H1 (cell line): ENCODE measurements around the gene ELL. TPM values are rescaled to one million over a fixed set of nuclear protein-coding genes. Genes with fewer than 3 reads are reported as not detected.

Experiments
- CTCF ChIA-PET: fragments of 300-600 bp; sonication (Branson Sonifier 250); formaldehyde crosslinking; loops from one replicate; lab custom pipeline; 2021; ENCODE audit not compliant: partially characterized antibody; lab: Charles Lee
- POLR2A ChIA-PET: fragments of 300-600 bp; sonication (Branson Sonifier 250); formaldehyde crosslinking; loops from one replicate; lab custom pipeline; 2021; ENCODE audit warnings: inconsistent platforms; ENCODE audit not compliant: partially characterized antibody; lab: Charles Lee
- DNase-seq, 2 experiments: peaks; one replicate each; pipeline versions ENCODE4 v3.0.0 to v3.0.0-alpha.2; 2010 to 2022; ENCODE audit warnings: low spot score in 2 of 2, low read depth in 1 of 2, mixed read lengths in 1 of 2
- FAIRE-seq: peaks from 2 replicates; lab custom pipeline; 2011; peaks lifted over from hg19 to GRCh38; lab: Jason Lieb, UNC
- H2AFZ ChIP-seq: 2 replicates; pipeline ENCODE4 v1.8.1; 2012; ENCODE audit warnings: low read length, inconsistent platforms
- H2AK5ac ChIP-seq: 2 replicates; pipeline ENCODE4 v1.6.1; 2013; ENCODE audit warnings: low read depth, low read length
- H2BK120ac ChIP-seq: replicated peaks from 2 replicates; pipeline ENCODE3; 2013; ENCODE audit warnings: low read depth, low read length, inconsistent platforms
- H2BK12ac ChIP-seq: 2 replicates; pipeline ENCODE4 v1.6.1; 2013; ENCODE audit warnings: low read depth, low read length
- H2BK15ac ChIP-seq: 2 replicates; pipeline ENCODE4 v1.6.1; 2013; ENCODE audit warnings: low read length
- H2BK20ac ChIP-seq: 2 replicates; pipeline ENCODE4 v1.6.1; 2013; ENCODE audit warnings: low read length
- H2BK5ac ChIP-seq: 2 replicates; pipeline ENCODE4 v1.6.1; 2013; ENCODE audit warnings: low read depth, low read length
- H3K14ac ChIP-seq: 2 replicates; pipeline ENCODE4 v1.6.1; 2013; ENCODE audit warnings: inconsistent platforms; ENCODE audit not compliant: insufficient read length
- H3K18ac ChIP-seq: 2 replicates; pipeline ENCODE4 v1.6.1; 2013; ENCODE audit warnings: low read length; ENCODE audit errors: extremely low read depth
- H3K23ac ChIP-seq: 2 replicates; pipeline ENCODE4 v1.6.1; 2013; ENCODE audit warnings: inconsistent platforms; ENCODE audit not compliant: insufficient read length
- H3K23me2 ChIP-seq: 2 replicates; pipeline ENCODE4 v1.6.1; 2013; ENCODE audit warnings: low read depth, low read length
- H3K27ac ChIP-seq: 2 replicates; pipeline ENCODE4 v1.6.1; 2011; ENCODE audit warnings: low read depth, low read length, inconsistent platforms
- H3K27me3 ChIP-seq, 4 experiments: replicated peaks in 1 of 4; 1 replicate in 1 of 4; 2 replicates in 3 of 4; pipeline versions ENCODE4 v1.6.1 to v1.8.1; 2011 to 2013; ENCODE audit warnings: low read length in 3 of 4, mild to moderate bottlenecking in 3 of 4, inconsistent platforms in 2 of 4, mixed read lengths in 2 of 4, moderate library complexity in 1 of 4; ENCODE audit not compliant: control insufficient read depth in 3 of 4, insufficient read depth in 3 of 4; ENCODE audit errors: extremely low read depth in 1 of 4
- H3K36me3 ChIP-seq, 4 experiments: 2 replicates each; pipeline versions ENCODE4 v1.6.1 to v1.8.1; 2011 to 2013; ENCODE audit warnings: mild to moderate bottlenecking in 4 of 4, low read length in 3 of 4, moderate library complexity in 2 of 4, control low read depth in 1 of 4, inconsistent platforms in 1 of 4; ENCODE audit not compliant: insufficient read depth in 4 of 4, control insufficient read depth in 2 of 4
- H3K4ac ChIP-seq: replicated peaks from 2 replicates; pipeline ENCODE3; 2013; ENCODE audit warnings: low read length, low read depth, mixed read lengths, inconsistent platforms; ENCODE audit not compliant: insufficient read length
- H3K4me1 ChIP-seq, 4 experiments: replicated peaks in 1 of 4; 1 replicate in 1 of 4; 2 replicates in 3 of 4; pipeline versions ENCODE4 v1.6.1 to v1.8.1; 2011 to 2013; ENCODE audit warnings: low read length in 3 of 4, inconsistent platforms in 2 of 4, mixed read lengths in 1 of 4; ENCODE audit not compliant: insufficient read depth in 4 of 4, control insufficient read depth in 3 of 4
- H3K4me2 ChIP-seq, 2 experiments: 2 replicates each; pipeline versions ENCODE4 v1.6.1 to v1.8.1; 2011 to 2013; ENCODE audit warnings: low read depth in 2 of 2, low read length in 2 of 2, control low read depth in 1 of 2, inconsistent platforms in 1 of 2, mild to moderate bottlenecking in 1 of 2; ENCODE audit not compliant: insufficient read depth in 1 of 2
- H3K4me3 ChIP-seq, 4 experiments: fragments of 200-600, 300-600 bp in 1 of 4; sonication (generic), shearing (Covaris generic), sonication (Bioruptor Twin) in 1 of 4; 2 replicates each; pipeline versions ENCODE4 v1.5.1 to v1.8.1; 2011 to 2016; ENCODE audit warnings: low read length in 4 of 4, low read depth in 3 of 4, control low read depth in 2 of 4, inconsistent platforms in 2 of 4, mild to moderate bottlenecking in 2 of 4, mixed read lengths in 1 of 4, moderate library complexity in 1 of 4; ENCODE audit not compliant: insufficient read depth in 2 of 4; ENCODE audit errors: extremely low read depth in 1 of 4
- H3K56ac ChIP-seq: replicated peaks from 2 replicates; pipeline ENCODE3; 2013; ENCODE audit warnings: low read depth, mild to moderate bottlenecking, mixed read lengths, low read length, inconsistent platforms; ENCODE audit not compliant: insufficient read length
- H3K79me1 ChIP-seq: 2 replicates; pipeline ENCODE4 v1.6.1; 2013; ENCODE audit warnings: low read depth, low read length, control low read depth
- H3K79me2 ChIP-seq, 2 experiments: 2 replicates each; pipeline versions ENCODE4 v1.6.1 to v1.8.1; 2012 to 2013; ENCODE audit warnings: low read length in 2 of 2, mild to moderate bottlenecking in 2 of 2, inconsistent platforms in 1 of 2; ENCODE audit not compliant: insufficient read depth in 2 of 2, control insufficient read depth in 1 of 2
- H3K9ac ChIP-seq, 4 experiments: replicated peaks in 1 of 4; 1 replicate in 1 of 4; 2 replicates in 3 of 4; pipeline versions ENCODE4 v1.6.1 to v1.8.1; 2011 to 2013; ENCODE audit warnings: low read depth in 3 of 4, low read length in 3 of 4, control low read depth in 2 of 4, mild to moderate bottlenecking in 2 of 4, moderate library complexity in 2 of 4, inconsistent platforms in 1 of 4; ENCODE audit errors: extremely low read depth in 1 of 4
- H3K9me3 ChIP-seq, 2 experiments: 2 replicates each; pipeline versions ENCODE4 v1.6.1 to v1.8.1; 2012 to 2013; ENCODE audit warnings: mild to moderate bottlenecking in 2 of 2, moderate library complexity in 2 of 2, control low read depth in 1 of 2, inconsistent platforms in 1 of 2, low read depth in 1 of 2, low read length in 1 of 2, mixed read lengths in 1 of 2; ENCODE audit not compliant: insufficient read depth in 2 of 2
- H4K20me1 ChIP-seq, 2 experiments: replicated peaks in 1 of 2; 2 replicates each; pipeline versions ENCODE3 to v1.8.1; 2011 to 2013; ENCODE audit warnings: inconsistent platforms in 2 of 2, low read length in 2 of 2, mild to moderate bottlenecking in 1 of 2; ENCODE audit not compliant: insufficient read depth in 2 of 2, control insufficient read depth in 1 of 2
- H4K5ac ChIP-seq: 2 replicates; pipeline ENCODE4 v1.6.1; 2013; ENCODE audit warnings: low read length, low read depth, mixed read lengths, inconsistent platforms; ENCODE audit not compliant: insufficient read length
- H4K8ac ChIP-seq: 2 replicates; pipeline ENCODE4 v1.8.0; 2013; ENCODE audit warnings: mild to moderate bottlenecking, moderate library complexity, low read length, inconsistent platforms; ENCODE audit not compliant: insufficient read depth; ENCODE audit errors: extremely low read depth
- H4K91ac ChIP-seq: replicated peaks from 2 replicates; pipeline ENCODE3; 2013; ENCODE audit warnings: low read length, mixed read lengths, inconsistent platforms; ENCODE audit not compliant: insufficient read length
- ASH2L ChIP-seq: fragments of 200-600, 300-600 bp; sonication (generic); IDR thresholded peaks from one replicate; pipeline ENCODE4 v1.7.1; 2017; ENCODE audit warnings: low read length
- CBX8 ChIP-seq: fragments of 300-800, 300-1000 bp; sonication (generic); IDR thresholded peaks from 2 replicates; pipeline ENCODE4 v1.7.1; 2016; ENCODE audit warnings: low read depth, low read length, borderline replicate concordance
- EZH2 ChIP-seq: fragments of 200-600 bp; sonication (generic); IDR thresholded peaks from 2 replicates; pipeline ENCODE4 v1.7.1; 2012; ENCODE audit warnings: low read depth, mild to moderate bottlenecking, moderate library complexity, low read length, inconsistent platforms; ENCODE audit not compliant: severe bottlenecking
- JUN ChIP-seq: IDR thresholded peaks from 2 replicates; pipeline ENCODE4 v1.6.1; 2011; ENCODE audit warnings: low read depth, mild to moderate bottlenecking, improper control_type of control experiment, low read length
- KDM1A ChIP-seq: fragments of 200-600, 300-600 bp; sonication (generic); IDR thresholded peaks from 2 replicates; pipeline ENCODE4 v1.7.1; 2016; ENCODE audit warnings: mild to moderate bottlenecking, low read length, borderline replicate concordance
- NANOG ChIP-seq: IDR thresholded peaks from 2 replicates; pipeline ENCODE4 v1.6.1; 2011; ENCODE audit warnings: low read length, low read depth, mild to moderate bottlenecking, inconsistent platforms; ENCODE audit not compliant: insufficient read depth, poor library complexity, severe bottlenecking
- PHF8 ChIP-seq: fragments of 200-600 bp; sonication (generic); conservative IDR thresholded peaks from 2 replicates; pipeline ENCODE4 v1.7.1; 2012; ENCODE audit warnings: low read depth, mild to moderate bottlenecking, inconsistent platforms, low read length, moderate library complexity
- RFX5 ChIP-seq: IDR thresholded peaks from 2 replicates; pipeline ENCODE4 v1.6.1; 2011; ENCODE audit warnings: low read depth, low read length, improper control_type of control experiment, borderline replicate concordance
- SP4 ChIP-seq: IDR thresholded peaks from 2 replicates; pipeline ENCODE4 v1.6.1; 2012; ENCODE audit warnings: low read length, inconsistent platforms
- TBP ChIP-seq: IDR thresholded peaks from 2 replicates; pipeline ENCODE4 v1.6.1; 2011; ENCODE audit warnings: low read depth, low read length, improper control_type of control experiment
- TCF12 ChIP-seq: IDR thresholded peaks from 2 replicates; pipeline ENCODE4 v1.6.1; 2011; ENCODE audit warnings: low read depth, mild to moderate bottlenecking, low read length
- WGBS, 2 experiments: shearing (Covaris generic) in 1 of 2; methylation state at CpG; one replicate each; pipeline versions ENCODE4 v1.1.6 to v1.1.7; 2013 to 2015; ENCODE audit warnings: low lambda C conversion rate in 2 of 2, mixed read lengths in 2 of 2, inconsistent platforms in 1 of 2, low coverage in 1 of 2, missing lambda C conversion rate in 1 of 2; ENCODE audit not compliant: insufficient replicate concordance in 2 of 2, insufficient coverage in 1 of 2, insufficient read length in 1 of 2; ENCODE audit errors: extremely low coverage in 1 of 2, missing lambda C conversion rate in 1 of 2; 5-methylcytosine and 5-hydroxymethylcytosine counted together
- polyA plus RNA-seq, 7 experiments: library from polyadenylated mRNA; depleted of rRNA in 3 of 7; stranded (reverse) in 5 of 7; unstranded in 2 of 7; fragments of >200 nt in 5 of 7; fragments of 200-250 nt in 2 of 7; gene quantifications; 1 replicate in 5 of 7; 2 replicates in 1 of 7; 4 replicates in 1 of 7; pipeline versions ENCODE4 v1.2.1 to v1.2.3, GENCODE V29; 2011 to 2013; ENCODE audit warnings: missing spikeins in 2 of 7, mixed read lengths in 2 of 7
- total RNA-seq: library from RNA; stranded (reverse); fragmentation: NEBNext Ultra II Directional; extraction: Animal tissue kit (Norgen Biotek cat#: 25700); gene quantifications from 2 replicates; pipeline ENCODE4 v1.2.1, GENCODE V29; 2021
- TF ChIP-seq, protein P1 (sequence below): IDR thresholded peaks from 2 replicates; pipeline ENCODE4 v1.6.1; 2012; ENCODE audit warnings: low read length, inconsistent platforms

Gene ELL
- total and polyA plus RNA-seq, 2 of the 8 experiments (the other 6 are each of a cell fraction or from before 2014, with no cell fraction given), result 5.2 to 10.5 TPM

DNA sequence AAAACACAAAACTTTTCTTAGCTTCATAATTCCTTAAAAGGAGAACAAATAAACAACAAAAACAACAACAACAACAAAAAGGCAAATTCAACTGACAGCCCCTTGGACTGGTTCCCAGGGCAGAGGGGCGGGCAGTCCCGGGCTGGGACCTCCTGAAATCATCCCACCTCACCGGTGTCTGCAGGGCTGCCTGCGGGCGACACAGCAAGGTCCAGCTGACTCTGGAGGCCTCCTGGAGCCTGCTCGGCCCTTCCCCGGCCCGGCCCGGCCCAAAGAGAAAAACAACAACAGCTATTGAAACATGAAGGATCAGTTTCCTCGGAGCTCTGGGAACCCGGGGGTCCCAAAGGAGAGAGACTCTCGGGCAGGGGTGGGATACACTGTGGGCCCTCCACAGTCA is 78.9 kb downstream of the ELL start:
- H3K4me3 ChIP-seq, result no peak overlapping the region
- FAIRE-seq (no peak), DNase-seq (no peak)
- H3K18ac ChIP-seq, result no peak overlapping the region
- no peak overlapping the region for H3K4me2 ChIP-seq
- no peak overlapping the region for H3K56ac ChIP-seq
- H4K8ac ChIP-seq, result no peak overlapping the region
- H3K23ac ChIP-seq, result no peak overlapping the region
- no peak overlapping the region for H4K91ac ChIP-seq
- H3K9ac ChIP-seq, result no peak overlapping the region
- H2BK5ac ChIP-seq, result no peak overlapping the region
- ChIA-PET POLR2A (interaction anchor here (1.0 kb wide), 1 partner anchor 9 kb away, joined by 7 read pairs; no protein-coding TSS in a partner anchor), CTCF (interaction anchor here (0.6 to 13.5 kb wide), 5 partner anchors 19 to 404 kb away, joined by 3 to 143 read pairs (median 3); no protein-coding TSS in a partner anchor)
- no peaks in the 10 kb centered on the region for H3K79me2 ChIP-seq
- no peak overlapping the region for H2BK15ac ChIP-seq
- H4K5ac ChIP-seq, result no peak overlapping the region
- H3K9me3 ChIP-seq, result no peaks in the 10 kb centered on the region
- WGBS, 2 experiments, result 94% methylated on average over 12 of the region's 12 CpGs; no CpG with 5 or more reads in 1 of the 2 experiments
- H3K79me1 ChIP-seq, result no peaks in the 10 kb centered on the region
- no peak overlapping the region for H3K27ac ChIP-seq
- H3K4ac ChIP-seq, result no peak overlapping the region
- H2BK20ac ChIP-seq, result no peak overlapping the region
- H2AK5ac ChIP-seq, result no peak overlapping the region
- H2BK120ac ChIP-seq, result no peak overlapping the region
- H3K27me3 ChIP-seq, result no peaks in the 10 kb centered on the region
- H4K20me1 ChIP-seq, result peaks cover 0 to 9% of the 10 kb centered on the region in 2 experiments
- peaks cover 11% of the 10 kb centered on the region; the same call in 1 of the 2 replicates for H3K23me2 ChIP-seq
- peaks cover 0 to 10% (median 1%) of the 10 kb centered on the region in 4 experiments; a peak in 2 of 8 replicates for H3K36me3 ChIP-seq
- H2AFZ ChIP-seq, result no peak overlapping the region
- H2BK12ac ChIP-seq, result no peak overlapping the region
- H3K14ac ChIP-seq, result no peak overlapping the region
- H3K4me1 ChIP-seq, result peaks cover 5 to 22% (median 14%) of the 10 kb centered on the region in 4 experiments
- TF ChIP-seq ASH2L, result no peak
- no peak for TF ChIP-seq TBP
- TF ChIP-seq PHF8, result no peak
- no peak for TF ChIP-seq JUN
- TF ChIP-seq RFX5, result no peak
- TF ChIP-seq NANOG, result no peak
- TF ChIP-seq SP4, result no peak
- TF ChIP-seq EZH2, result no peak
- no peak for TF ChIP-seq TCF12
- TF ChIP-seq, protein P1, sequence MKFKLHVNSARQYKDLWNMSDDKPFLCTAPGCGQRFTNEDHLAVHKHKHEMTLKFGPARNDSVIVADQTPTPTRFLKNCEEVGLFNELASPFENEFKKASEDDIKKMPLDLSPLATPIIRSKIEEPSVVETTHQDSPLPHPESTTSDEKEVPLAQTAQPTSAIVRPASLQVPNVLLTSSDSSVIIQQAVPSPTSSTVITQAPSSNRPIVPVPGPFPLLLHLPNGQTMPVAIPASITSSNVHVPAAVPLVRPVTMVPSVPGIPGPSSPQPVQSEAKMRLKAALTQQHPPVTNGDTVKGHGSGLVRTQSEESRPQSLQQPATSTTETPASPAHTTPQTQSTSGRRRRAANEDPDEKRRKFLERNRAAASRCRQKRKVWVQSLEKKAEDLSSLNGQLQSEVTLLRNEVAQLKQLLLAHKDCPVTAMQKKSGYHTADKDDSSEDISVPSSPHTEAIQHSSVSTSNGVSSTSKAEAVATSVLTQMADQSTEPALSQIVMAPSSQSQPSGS, result no peak
- TF ChIP-seq CBX8, result no peak
- TF ChIP-seq KDM1A, result no peak
